GM20000 (cell line): ENCODE results near the gene NOL4L.

Experiments
- DNase-seq: peaks from one replicate; pipeline ENCODE4 v3.0.0; 2012; ENCODE audit warnings: low spot score
- CTCF ChIP-seq: IDR thresholded peaks from 2 replicates; pipeline ENCODE4 v1.5.1; 2012; ENCODE audit warnings: mild to moderate bottlenecking, control low read depth; ENCODE audit errors: extremely low read depth, missing control alignments

NOL4L gene

GRCh38 chr20:32474967-32475811 is 109.9 kb downstream of the NOL4L start:
- TF ChIP-seq CTCF = no peak
- DNase-seq = peak; percentile 83

- no peak for TF ChIP-seq CTCF
- no peak for DNase-seq
Measured at GRCh38 chr20:32474717-32474966, 110.5 kb downstream of the NOL4L start.

GRCh38 chr20:32474009-32474716 is 111.0 kb downstream of the NOL4L start:
- DNase-seq = no peak
- TF ChIP-seq CTCF = no peak

- no peak for TF ChIP-seq CTCF
- DNase-seq = no peak
Measured at GRCh38 chr20:32473231-32474008, 111.7 kb downstream of the NOL4L start.

- DNase-seq = no peak
- no peak for TF ChIP-seq CTCF
Measured at GRCh38 chr20:32472581-32473207, 112.4 kb downstream of the NOL4L start.

GRCh38 chr20:32470940-32471339 is 114.2 kb downstream of the NOL4L start:
- no peak for TF ChIP-seq CTCF
- DNase-seq = no peak
